ENCODE measurements around the gene CAPN8.
A peak's percentile ranks its signal among the peaks of the same experiment; 100 is the strongest.

Gene CAPN8

GRCh38 chr1:223702735-223703667 lies 37.5 kb upstream of the CAPN8 start:
- no peak for DNase-seq (ENCODE audit: low read depth in 2 of 2)

GRCh38 chr1:223700942-223701637 lies 35.6 kb upstream of the CAPN8 start:
- DNase-seq (ENCODE audit: low read depth in 2 of 2) = no peak

GRCh38 chr1:223700388-223700918 lies 35.0 kb upstream of the CAPN8 start:
- DNase-seq (ENCODE audit: low read depth in 2 of 2) = no peak

- no peak for DNase-seq (ENCODE audit: low read depth in 2 of 2)
Observed at GRCh38 chr1:223695941-223696340, 30.4 kb upstream of the CAPN8 start.

- no peak for DNase-seq (ENCODE audit: low read depth in 2 of 2)
Observed at GRCh38 chr1:223695014-223695548, 29.6 kb upstream of the CAPN8 start.

- DNase-seq (ENCODE audit: low read depth in 2 of 2) = no peak
Observed at GRCh38 chr1:223691121-223691520, 25.6 kb upstream of the CAPN8 start.

GRCh38 chr1:223684488-223684792 lies 18.9 kb upstream of the CAPN8 start:
- no peak for DNase-seq (ENCODE audit: low read depth in 2 of 2)

- peak; percentile 24 to 39 for DNase-seq (ENCODE audit: low read depth in 2 of 2)
Observed at GRCh38 chr1:223683586-223684487, 18.3 kb upstream of the CAPN8 start.

- DNase-seq (ENCODE audit: low read depth in 2 of 2) = no peak
Observed at GRCh38 chr1:223682502-223682901, 17.0 kb upstream of the CAPN8 start.

- no peak for DNase-seq (ENCODE audit: low read depth in 2 of 2)
Observed at GRCh38 chr1:223680188-223680587, 14.7 kb upstream of the CAPN8 start.

- no peak for DNase-seq (ENCODE audit: low read depth in 2 of 2)
Observed at GRCh38 chr1:223678841-223679240, 13.3 kb upstream of the CAPN8 start.

- no peak for DNase-seq (ENCODE audit: low read depth in 2 of 2)
Observed at GRCh38 chr1:223674119-223674890, 8.8 kb upstream of the CAPN8 start.

- no peak for DNase-seq (ENCODE audit: low read depth in 2 of 2)
Observed at GRCh38 chr1:223670458-223671159, 5.1 kb upstream of the CAPN8 start.

- DNase-seq (ENCODE audit: low read depth in 2 of 2) = no peak
Observed at GRCh38 chr1:223669003-223669795, 3.7 kb upstream of the CAPN8 start.

- no peak for DNase-seq (ENCODE audit: low read depth in 2 of 2)
Observed at GRCh38 chr1:223667484-223668182, 2.1 kb upstream of the CAPN8 start.

- no peak for DNase-seq (ENCODE audit: low read depth in 2 of 2)
Observed at GRCh38 chr1:223664106-223664505, 1.4 kb downstream of the CAPN8 start.

- no peak for DNase-seq (ENCODE audit: low read depth in 2 of 2)
Observed at GRCh38 chr1:223662943-223663342, 2.6 kb downstream of the CAPN8 start.

- no peak for DNase-seq (ENCODE audit: low read depth in 2 of 2)
Observed at GRCh38 chr1:223659711-223660110, 5.8 kb downstream of the CAPN8 start.

- no peak for DNase-seq (ENCODE audit: low read depth in 2 of 2)
Observed at GRCh38 chr1:223657978-223658377, 7.5 kb downstream of the CAPN8 start.
